PFSK-1 (cell line): ENCODE measurements around the gene ASIC4.

Experiments used
- FOXP2 ChIP-seq: optimal IDR thresholded peaks from 2 replicates; pipeline ENCODE3; 2011; ENCODE audit warnings: borderline replicate concordance, control low read depth, inconsistent platforms; ENCODE audit not compliant: insufficient read depth; ENCODE audit errors: extremely low read length, extremely low read depth
- POLR2AphosphoS5 ChIP-seq: IDR thresholded peaks from 2 replicates; pipeline ENCODE4 v1.6.1; 2012; ENCODE audit warnings: low read depth, mild to moderate bottlenecking, control low read depth, low read length, moderate library complexity
- SIN3A ChIP-seq: IDR thresholded peaks from 2 replicates; pipeline ENCODE4 v1.6.1; 2012; ENCODE audit warnings: mild to moderate bottlenecking, low read length, moderate library complexity, borderline replicate concordance; ENCODE audit not compliant: insufficient read depth
- TAF1 ChIP-seq: IDR thresholded peaks from 2 replicates; pipeline ENCODE4 v1.6.1; 2012; ENCODE audit warnings: low read length, control low read depth, borderline replicate concordance; ENCODE audit not compliant: insufficient read depth
- TF ChIP-seq, protein P1 (sequence below), 2 experiments: IDR thresholded peaks; 2 replicates each; pipeline versions ENCODE4 v1.6.1 to v1.8.0; 2011 to 2012; ENCODE audit warnings: low read depth in 2 of 2, low read length in 2 of 2, control low read depth in 1 of 2, inconsistent platforms in 1 of 2, mild to moderate bottlenecking in 1 of 2, moderate library complexity in 1 of 2; ENCODE audit not compliant: insufficient read depth in 1 of 2

GRCh38 chr2:219581346-219581745, 67.1 kb downstream of the ASIC4 start:
- TF ChIP-seq POLR2AphosphoS5 (no peak), SIN3A (no peak), TAF1 (no peak), FOXP2 (no peak)
- TF ChIP-seq, protein P1, sequence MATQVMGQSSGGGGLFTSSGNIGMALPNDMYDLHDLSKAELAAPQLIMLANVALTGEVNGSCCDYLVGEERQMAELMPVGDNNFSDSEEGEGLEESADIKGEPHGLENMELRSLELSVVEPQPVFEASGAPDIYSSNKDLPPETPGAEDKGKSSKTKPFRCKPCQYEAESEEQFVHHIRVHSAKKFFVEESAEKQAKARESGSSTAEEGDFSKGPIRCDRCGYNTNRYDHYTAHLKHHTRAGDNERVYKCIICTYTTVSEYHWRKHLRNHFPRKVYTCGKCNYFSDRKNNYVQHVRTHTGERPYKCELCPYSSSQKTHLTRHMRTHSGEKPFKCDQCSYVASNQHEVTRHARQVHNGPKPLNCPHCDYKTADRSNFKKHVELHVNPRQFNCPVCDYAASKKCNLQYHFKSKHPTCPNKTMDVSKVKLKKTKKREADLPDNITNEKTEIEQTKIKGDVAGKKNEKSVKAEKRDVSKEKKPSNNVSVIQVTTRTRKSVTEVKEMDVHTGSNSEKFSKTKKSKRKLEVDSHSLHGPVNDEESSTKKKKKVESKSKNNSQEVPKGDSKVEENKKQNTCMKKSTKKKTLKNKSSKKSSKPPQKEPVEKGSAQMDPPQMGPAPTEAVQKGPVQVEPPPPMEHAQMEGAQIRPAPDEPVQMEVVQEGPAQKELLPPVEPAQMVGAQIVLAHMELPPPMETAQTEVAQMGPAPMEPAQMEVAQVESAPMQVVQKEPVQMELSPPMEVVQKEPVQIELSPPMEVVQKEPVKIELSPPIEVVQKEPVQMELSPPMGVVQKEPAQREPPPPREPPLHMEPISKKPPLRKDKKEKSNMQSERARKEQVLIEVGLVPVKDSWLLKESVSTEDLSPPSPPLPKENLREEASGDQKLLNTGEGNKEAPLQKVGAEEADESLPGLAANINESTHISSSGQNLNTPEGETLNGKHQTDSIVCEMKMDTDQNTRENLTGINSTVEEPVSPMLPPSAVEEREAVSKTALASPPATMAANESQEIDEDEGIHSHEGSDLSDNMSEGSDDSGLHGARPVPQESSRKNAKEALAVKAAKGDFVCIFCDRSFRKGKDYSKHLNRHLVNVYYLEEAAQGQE (IDR thresholded peaks at IDR 0.05; ENCODE audit: insufficient read depth in 1 of 2, low read depth in 2 of 2, low read length in 2 of 2) = no peak
